ENCODE data around the gene NDUFC1. TPM values are rescaled to one million over a fixed set of nuclear protein-coding genes. Genes with fewer than 3 reads are reported as not detected.

Gene NDUFC1
- total and polyA plus RNA-seq, 2 experiments from 2014 or later, result 31.8 to 367 TPM

DNA sequence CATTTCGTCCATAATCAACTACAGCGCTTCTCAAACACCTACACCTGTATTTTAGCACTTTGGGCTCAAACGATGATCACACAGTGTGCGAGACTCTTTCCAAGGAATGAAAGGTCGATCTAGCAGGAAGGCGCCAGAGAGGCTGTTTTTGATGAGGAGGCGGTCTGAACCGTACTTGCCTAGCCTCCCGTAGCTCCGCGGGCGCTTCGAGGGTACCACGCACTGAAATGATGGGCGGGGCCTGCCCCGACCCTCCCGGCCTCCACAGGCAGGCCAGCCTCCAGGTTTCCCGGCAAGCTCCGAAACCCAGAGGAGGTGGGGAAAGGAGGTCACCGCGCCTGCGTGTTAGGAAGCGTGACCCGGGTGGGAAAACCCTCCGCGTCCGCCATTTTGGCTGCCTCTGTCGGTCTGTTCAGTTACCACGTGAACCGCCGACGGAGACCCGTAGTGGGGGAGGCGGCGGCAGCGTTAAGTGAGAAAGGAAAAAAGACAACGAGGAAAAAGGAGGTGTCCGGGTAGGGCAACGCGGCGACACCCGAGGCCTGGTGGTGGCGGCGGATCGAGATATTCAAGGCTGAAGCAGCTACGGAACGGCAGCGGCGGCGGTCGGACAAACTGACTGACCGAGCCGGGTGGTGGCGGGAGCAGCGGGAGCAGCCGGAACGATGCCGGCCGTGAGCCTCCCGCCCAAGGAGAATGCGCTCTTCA is 1.0 kb downstream of the NDUFC1 start, which contains the start of gene NAA15 (continued):
- TF ChIP-seq, protein P1, sequence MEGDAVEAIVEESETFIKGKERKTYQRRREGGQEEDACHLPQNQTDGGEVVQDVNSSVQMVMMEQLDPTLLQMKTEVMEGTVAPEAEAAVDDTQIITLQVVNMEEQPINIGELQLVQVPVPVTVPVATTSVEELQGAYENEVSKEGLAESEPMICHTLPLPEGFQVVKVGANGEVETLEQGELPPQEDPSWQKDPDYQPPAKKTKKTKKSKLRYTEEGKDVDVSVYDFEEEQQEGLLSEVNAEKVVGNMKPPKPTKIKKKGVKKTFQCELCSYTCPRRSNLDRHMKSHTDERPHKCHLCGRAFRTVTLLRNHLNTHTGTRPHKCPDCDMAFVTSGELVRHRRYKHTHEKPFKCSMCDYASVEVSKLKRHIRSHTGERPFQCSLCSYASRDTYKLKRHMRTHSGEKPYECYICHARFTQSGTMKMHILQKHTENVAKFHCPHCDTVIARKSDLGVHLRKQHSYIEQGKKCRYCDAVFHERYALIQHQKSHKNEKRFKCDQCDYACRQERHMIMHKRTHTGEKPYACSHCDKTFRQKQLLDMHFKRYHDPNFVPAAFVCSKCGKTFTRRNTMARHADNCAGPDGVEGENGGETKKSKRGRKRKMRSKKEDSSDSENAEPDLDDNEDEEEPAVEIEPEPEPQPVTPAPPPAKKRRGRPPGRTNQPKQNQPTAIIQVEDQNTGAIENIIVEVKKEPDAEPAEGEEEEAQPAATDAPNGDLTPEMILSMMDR (conservative IDR thresholded peaks at IDR 0.05; ENCODE audit: low read depth in 2 of 2), result no peak
- TF ChIP-seq STAT1 (IDR thresholded peaks at IDR 0.05; ENCODE audit: unreplicated experiment) (no peak), EZH2phosphoT487 (IDR thresholded peaks at IDR 0.05; ENCODE audit: unreplicated experiment) (no peak), NANOG (IDR thresholded peaks at IDR 0.05; ENCODE audit: borderline replicate concordance) (no peak), JUNB (IDR thresholded peaks at IDR 0.05; ENCODE audit: unreplicated experiment) (no peak), EZH2 (IDR thresholded peaks at IDR 0.05; ENCODE audit: low read depth, unreplicated experiment) (no peak), POLR2AphosphoS5 (IDR thresholded peaks at IDR 0.05; ENCODE audit: low read depth) (peak; percentile 93), ZNF114 (CRISPR knock-in tag; IDR thresholded peaks at IDR 0.05) (no peak), CREB1 (CRISPR knock-in tag; IDR thresholded peaks at IDR 0.05; ENCODE audit: low read depth) (no peak)
- TF ChIP-seq, protein P2, sequence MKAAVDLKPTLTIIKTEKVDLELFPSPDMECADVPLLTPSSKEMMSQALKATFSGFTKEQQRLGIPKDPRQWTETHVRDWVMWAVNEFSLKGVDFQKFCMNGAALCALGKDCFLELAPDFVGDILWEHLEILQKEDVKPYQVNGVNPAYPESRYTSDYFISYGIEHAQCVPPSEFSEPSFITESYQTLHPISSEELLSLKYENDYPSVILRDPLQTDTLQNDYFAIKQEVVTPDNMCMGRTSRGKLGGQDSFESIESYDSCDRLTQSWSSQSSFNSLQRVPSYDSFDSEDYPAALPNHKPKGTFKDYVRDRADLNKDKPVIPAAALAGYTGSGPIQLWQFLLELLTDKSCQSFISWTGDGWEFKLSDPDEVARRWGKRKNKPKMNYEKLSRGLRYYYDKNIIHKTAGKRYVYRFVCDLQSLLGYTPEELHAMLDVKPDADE (IDR thresholded peaks at IDR 0.05), result peak; percentile 63; the same call in 1 of the 2 replicates
- TF ChIP-seq, protein P3, sequence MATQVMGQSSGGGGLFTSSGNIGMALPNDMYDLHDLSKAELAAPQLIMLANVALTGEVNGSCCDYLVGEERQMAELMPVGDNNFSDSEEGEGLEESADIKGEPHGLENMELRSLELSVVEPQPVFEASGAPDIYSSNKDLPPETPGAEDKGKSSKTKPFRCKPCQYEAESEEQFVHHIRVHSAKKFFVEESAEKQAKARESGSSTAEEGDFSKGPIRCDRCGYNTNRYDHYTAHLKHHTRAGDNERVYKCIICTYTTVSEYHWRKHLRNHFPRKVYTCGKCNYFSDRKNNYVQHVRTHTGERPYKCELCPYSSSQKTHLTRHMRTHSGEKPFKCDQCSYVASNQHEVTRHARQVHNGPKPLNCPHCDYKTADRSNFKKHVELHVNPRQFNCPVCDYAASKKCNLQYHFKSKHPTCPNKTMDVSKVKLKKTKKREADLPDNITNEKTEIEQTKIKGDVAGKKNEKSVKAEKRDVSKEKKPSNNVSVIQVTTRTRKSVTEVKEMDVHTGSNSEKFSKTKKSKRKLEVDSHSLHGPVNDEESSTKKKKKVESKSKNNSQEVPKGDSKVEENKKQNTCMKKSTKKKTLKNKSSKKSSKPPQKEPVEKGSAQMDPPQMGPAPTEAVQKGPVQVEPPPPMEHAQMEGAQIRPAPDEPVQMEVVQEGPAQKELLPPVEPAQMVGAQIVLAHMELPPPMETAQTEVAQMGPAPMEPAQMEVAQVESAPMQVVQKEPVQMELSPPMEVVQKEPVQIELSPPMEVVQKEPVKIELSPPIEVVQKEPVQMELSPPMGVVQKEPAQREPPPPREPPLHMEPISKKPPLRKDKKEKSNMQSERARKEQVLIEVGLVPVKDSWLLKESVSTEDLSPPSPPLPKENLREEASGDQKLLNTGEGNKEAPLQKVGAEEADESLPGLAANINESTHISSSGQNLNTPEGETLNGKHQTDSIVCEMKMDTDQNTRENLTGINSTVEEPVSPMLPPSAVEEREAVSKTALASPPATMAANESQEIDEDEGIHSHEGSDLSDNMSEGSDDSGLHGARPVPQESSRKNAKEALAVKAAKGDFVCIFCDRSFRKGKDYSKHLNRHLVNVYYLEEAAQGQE (IDR thresholded peaks at IDR 0.05; ENCODE audit: unreplicated experiment), result no peak
